Esophagus (tissue), 2 donors: ENCODE measurements around the gene CACNB4. TPM values are rescaled to one million over a fixed set of nuclear protein-coding genes. Genes with fewer than 3 reads are reported as not detected.
"Not testable (repeated sequence)": the region's sequence is repeated elsewhere in the genome, so short reads cannot be mapped to it uniquely, and the experiment has no call there.

Source experiments
- H3K27ac ChIP-seq, 2 donors: one replicate each; pipeline ENCODE4 v1.5.1; 2013; ENCODE audit warnings: low read depth in 2 of 2, mild to moderate bottlenecking in 2 of 2, inconsistent platforms in 1 of 2, low read length in 1 of 2, moderate library complexity in 1 of 2
- H3K27me3 ChIP-seq, 2 donors: one replicate each; pipeline ENCODE4 v1.6.1; 2013; ENCODE audit warnings: low read length in 2 of 2, control low read depth in 1 of 2, mild to moderate bottlenecking in 1 of 2; ENCODE audit not compliant: insufficient read depth in 2 of 2, control insufficient read depth in 1 of 2
- H3K36me3 ChIP-seq, 2 donors: one replicate each; pipeline ENCODE4 v1.6.1; 2013; ENCODE audit warnings: low read length in 1 of 2; ENCODE audit not compliant: control insufficient read depth in 2 of 2, insufficient read depth in 2 of 2
- H3K4me1 ChIP-seq, 2 donors: one replicate each; pipeline ENCODE4 v1.6.1; 2013; ENCODE audit warnings: low read length in 1 of 2; ENCODE audit not compliant: control insufficient read depth in 2 of 2, insufficient read depth in 2 of 2
- H3K4me3 ChIP-seq, 2 donors: one replicate each; pipeline ENCODE4 v1.5.1; 2013; ENCODE audit warnings: low read length in 2 of 2, mild to moderate bottlenecking in 2 of 2, low read depth in 1 of 2, moderate library complexity in 1 of 2
- H3K9me3 ChIP-seq, 2 donors: one replicate each; pipeline ENCODE4 v1.6.1; 2013; ENCODE audit warnings: mild to moderate bottlenecking in 2 of 2, low read depth in 1 of 2, low read length in 1 of 2, moderate library complexity in 1 of 2; ENCODE audit not compliant: control insufficient read depth in 2 of 2, insufficient read depth in 1 of 2
- WGBS, 2 donors: extraction: QIAGEN DNeasy Blood & Tissue Kit; methylation state at CpG; one replicate each; pipeline ENCODE4 v1.1.7; 2013; 5-methylcytosine and 5-hydroxymethylcytosine counted together
- polyA plus RNA-seq, 2 donors: library from polyadenylated mRNA; stranded (reverse); fragments of 200-250 nt; gene quantifications; one replicate each; pipeline ENCODE4 v1.2.3, GENCODE V29; 2013
- donor health status: healthy with polysubstance abuse.
- donor health status: Bipolar disorder and iron deficiency.

The CACNB4 gene
- polyA plus RNA-seq, 2 donors = 1.2 to 1.3 TPM

GRCh38 chr2:152016181-152017120 is 82.4 kb downstream of the CACNB4 start:
- H3K4me3 ChIP-seq = no peak overlapping the region
- no peaks in the 10 kb centered on the region for H3K4me1 ChIP-seq
- H3K9me3 ChIP-seq = no peaks in the 10 kb centered on the region
- no peaks in the 10 kb centered on the region for H3K27me3 ChIP-seq
- no peaks in the 10 kb centered on the region for H3K36me3 ChIP-seq
- H3K27ac ChIP-seq = no peak overlapping the region
- 62 to 69% methylated on average over 7 of the region's 7 CpGs for WGBS, 2 donors

- no peaks in the 10 kb centered on the region for H3K27me3 ChIP-seq
- no peak overlapping the region for H3K4me3 ChIP-seq
- no peaks in the 10 kb centered on the region for H3K36me3 ChIP-seq
- no peak overlapping the region for H3K27ac ChIP-seq
- no peaks in the 10 kb centered on the region for H3K4me1 ChIP-seq
- no peaks in the 10 kb centered on the region for H3K9me3 ChIP-seq
- WGBS, 2 donors = 70 to 84% methylated on average over 5 of the region's 5 CpGs
These were observed 83.3 kb downstream of the CACNB4 start for GRCh38 chr2:152015552-152015951.

- 70 to 83% methylated on average over 1 of the region's 1 CpG for WGBS, 2 donors
- Histone ChIP-seq H3K36me3 (no peaks in the 10 kb centered on the region), H3K9me3 (no peaks in the 10 kb centered on the region), H3K4me1 (no peaks in the 10 kb centered on the region), H3K4me3 (no peak overlapping the region), H3K27me3 (no peaks in the 10 kb centered on the region), H3K27ac (no peak overlapping the region)
These were observed 86.1 kb downstream of the CACNB4 start for GRCh38 chr2:152012697-152013096.

GRCh38 chr2:152011724-152012123 is 87.1 kb downstream of the CACNB4 start:
- H3K4me3 ChIP-seq = no peak overlapping the region
- no peak overlapping the region for H3K27ac ChIP-seq
- WGBS, 2 donors = 77 to 80% methylated on average over 2 of the region's 2 CpGs
- no peaks in the 10 kb centered on the region for H3K4me1 ChIP-seq
- H3K9me3 ChIP-seq = no peaks in the 10 kb centered on the region
- no peaks in the 10 kb centered on the region for H3K27me3 ChIP-seq
- H3K36me3 ChIP-seq = no peaks in the 10 kb centered on the region

GRCh38 chr2:152005607-152006006 is 93.2 kb downstream of the CACNB4 start:
- no peaks in the 10 kb centered on the region for H3K4me1 ChIP-seq
- H3K36me3 ChIP-seq = no peaks in the 10 kb centered on the region
- no peak overlapping the region for H3K4me3 ChIP-seq
- WGBS, 2 donors = 76 to 77% methylated on average over 4 of the region's 4 CpGs
- no peaks in the 10 kb centered on the region for H3K27me3 ChIP-seq
- H3K27ac ChIP-seq = no peak overlapping the region
- H3K9me3 ChIP-seq = no peaks in the 10 kb centered on the region

GRCh38 chr2:152003283-152003682 is 95.6 kb downstream of the CACNB4 start:
- not testable (repeated sequence) for H3K27me3 ChIP-seq, H3K4me3 ChIP-seq, H3K27ac ChIP-seq, H3K36me3 ChIP-seq, H3K9me3 ChIP-seq, H3K4me1 ChIP-seq
- WGBS, 2 donors = 61 to 71% methylated on average over 5 of the region's 5 CpGs

GRCh38 chr2:151999053-151999452 is 99.8 kb downstream of the CACNB4 start:
- Histone ChIP-seq H3K27me3 (no peaks in the 10 kb centered on the region), H3K36me3 (no peaks in the 10 kb centered on the region), H3K27ac (no peak overlapping the region), H3K4me1 (no peaks in the 10 kb centered on the region), H3K4me3 (no peak overlapping the region), H3K9me3 (no peaks in the 10 kb centered on the region)
- 43 to 58% methylated on average over 6 of the region's 6 CpGs for WGBS, 2 donors

- H3K4me1 ChIP-seq = no peaks in the 10 kb centered on the region
- no peaks in the 10 kb centered on the region for H3K36me3 ChIP-seq
- no peaks in the 10 kb centered on the region for H3K9me3 ChIP-seq
- no peaks in the 10 kb centered on the region for H3K27me3 ChIP-seq
- H3K4me3 ChIP-seq = no peak overlapping the region
- H3K27ac ChIP-seq = no peak overlapping the region
- WGBS, 2 donors = 65 to 74% methylated on average over 2 of the region's 2 CpGs
These were observed 102.4 kb downstream of the CACNB4 start for GRCh38 chr2:151996243-151997003.

GRCh38 chr2:151995161-151995557 is 103.7 kb downstream of the CACNB4 start:
- no peaks in the 10 kb centered on the region for H3K36me3 ChIP-seq
- no peaks in the 10 kb centered on the region for H3K4me1 ChIP-seq
- no peaks in the 10 kb centered on the region for H3K27me3 ChIP-seq
- WGBS, 2 donors = 83 to 89% methylated on average over 2 of the region's 2 CpGs
- H3K4me3 ChIP-seq = no peak overlapping the region
- no peaks in the 10 kb centered on the region for H3K9me3 ChIP-seq
- H3K27ac ChIP-seq = no peak overlapping the region
